ENCODE measurements around the gene GPD2. TPM values are rescaled to one million over a fixed set of nuclear protein-coding genes. Genes with fewer than 3 reads are reported as not detected.
"Not testable (repeated sequence)": the region's sequence is repeated elsewhere in the genome, so short reads cannot be mapped to it uniquely, and the experiment has no call there.

GPD2 gene
- total RNA-seq, 1 donor from 2014 or later: 19.1 TPM

DNA sequence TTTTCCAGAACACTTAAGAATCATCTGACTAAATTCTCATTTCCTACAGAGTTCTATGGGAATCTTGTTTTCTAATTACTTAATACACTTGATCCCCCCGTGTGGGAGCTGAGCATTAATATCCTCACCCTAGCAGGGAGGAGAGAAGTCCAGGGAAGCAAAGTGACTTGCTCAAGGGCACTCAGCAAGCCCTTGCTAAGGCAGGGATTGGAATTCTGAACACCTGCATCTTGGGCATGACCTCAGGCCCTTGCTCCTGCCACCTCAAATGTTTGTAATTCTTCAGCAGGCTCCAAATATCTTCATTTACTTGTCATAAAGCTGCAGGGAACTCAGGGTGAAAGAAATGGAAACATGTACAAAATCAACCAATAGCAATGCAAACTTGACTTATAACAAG lies 162.4 kb downstream of the GPD2 start:
- Histone ChIP-seq H3K36me3 (ENCODE audit: control insufficient read depth, insufficient read depth, low read length) (no peaks in the 10 kb centered on the region), H3K4me3 (ENCODE audit: low read depth, low read length) (no peak overlapping the region), H3K27me3 (ENCODE audit: control insufficient read depth, insufficient read depth, low read length) (no peaks in the 10 kb centered on the region)
- no peak for DNase-seq (ENCODE audit: low read depth)
- no peak for TF ChIP-seq CTCF (IDR thresholded peaks at IDR 0.05; ENCODE audit: insufficient read depth, low read length, poor library complexity, severe bottlenecking)

- Histone ChIP-seq H3K4me3 (ENCODE audit: low read depth, low read length) (no peak overlapping the region), H3K36me3 (ENCODE audit: control insufficient read depth, insufficient read depth, low read length) (no peaks in the 10 kb centered on the region), H3K27me3 (ENCODE audit: control insufficient read depth, insufficient read depth, low read length) (no peaks in the 10 kb centered on the region)
- TF ChIP-seq CTCF (IDR thresholded peaks at IDR 0.05; ENCODE audit: insufficient read depth, low read length, poor library complexity, severe bottlenecking): no peak
- DNase-seq (ENCODE audit: low read depth): no peak
Observed at GRCh38 chr2:156600196-156600595, 164.0 kb downstream of the GPD2 start.

- Histone ChIP-seq H3K27me3 (ENCODE audit: control insufficient read depth, insufficient read depth, low read length) (no peaks in the 10 kb centered on the region), H3K4me3 (ENCODE audit: low read depth, low read length) (no peak overlapping the region), H3K36me3 (ENCODE audit: control insufficient read depth, insufficient read depth, low read length) (no peaks in the 10 kb centered on the region)
- DNase-seq (ENCODE audit: low read depth): no peak
- no peak for TF ChIP-seq CTCF (IDR thresholded peaks at IDR 0.05; ENCODE audit: insufficient read depth, low read length, poor library complexity, severe bottlenecking)
Observed at GRCh38 chr2:156601855-156602551, 165.8 kb downstream of the GPD2 start.

DNA sequence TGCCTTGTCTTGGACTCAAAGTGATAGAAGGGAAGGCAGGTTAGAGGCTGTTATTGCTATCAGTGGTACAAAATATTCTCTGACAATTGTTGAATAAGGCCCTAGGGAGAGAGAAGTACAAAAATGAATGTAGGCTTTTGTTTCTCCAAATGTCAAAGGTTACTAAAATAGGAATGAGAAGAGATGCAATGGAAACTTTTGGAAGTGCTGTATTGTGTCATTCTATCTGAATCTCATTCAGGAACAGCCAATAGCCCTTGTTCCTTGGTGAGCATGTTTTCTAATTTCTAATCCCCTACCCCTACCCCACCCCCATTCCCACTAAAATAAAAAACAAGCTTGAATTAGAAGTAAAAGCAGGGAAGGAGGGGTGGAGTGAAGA lies 166.4 kb downstream of the GPD2 start:
- Histone ChIP-seq H3K36me3 (ENCODE audit: control insufficient read depth, insufficient read depth, low read length) (no peaks in the 10 kb centered on the region), H3K4me3 (ENCODE audit: low read depth, low read length) (no peak overlapping the region), H3K27me3 (ENCODE audit: control insufficient read depth, insufficient read depth, low read length) (no peaks in the 10 kb centered on the region)
- no peak for TF ChIP-seq CTCF (IDR thresholded peaks at IDR 0.05; ENCODE audit: insufficient read depth, low read length, poor library complexity, severe bottlenecking)
- DNase-seq (ENCODE audit: low read depth): no peak

DNA sequence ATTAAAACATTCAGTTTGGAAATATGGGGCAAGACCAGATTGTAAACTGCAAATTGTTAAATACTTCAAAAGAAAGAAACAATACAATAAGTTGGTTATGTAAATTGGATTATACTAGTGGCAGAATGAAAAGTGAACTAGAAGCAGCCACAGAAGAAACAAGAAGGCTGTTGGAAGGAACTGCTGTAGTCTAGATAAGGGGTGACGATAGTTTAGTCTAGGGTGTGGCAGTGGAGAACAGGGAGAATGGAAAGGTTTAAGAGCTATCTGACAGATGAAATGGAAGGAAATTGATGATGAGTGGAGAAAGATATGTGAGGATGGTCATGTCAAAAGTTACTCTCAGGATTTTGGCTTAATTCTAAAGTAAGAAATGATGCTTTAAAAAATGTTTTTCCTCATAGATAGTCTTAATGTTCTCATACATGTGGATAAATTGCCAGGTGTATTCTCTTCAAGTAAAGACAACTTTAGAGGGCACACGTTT lies 179.7 kb downstream of the GPD2 start:
- no peaks in the 10 kb centered on the region for H3K27me3 ChIP-seq (ENCODE audit: control insufficient read depth, insufficient read depth, low read length)
- no peak for TF ChIP-seq CTCF (IDR thresholded peaks at IDR 0.05; ENCODE audit: insufficient read depth, low read length, poor library complexity, severe bottlenecking)
- no peaks in the 10 kb centered on the region for H3K36me3 ChIP-seq (ENCODE audit: control insufficient read depth, insufficient read depth, low read length)
- no peak overlapping the region for H3K4me3 ChIP-seq (ENCODE audit: low read depth, low read length)
- DNase-seq (ENCODE audit: low read depth): no peak

- H3K4me3 ChIP-seq (ENCODE audit: low read depth, low read length); H3K36me3 ChIP-seq (ENCODE audit: control insufficient read depth, insufficient read depth, low read length); DNase-seq (ENCODE audit: low read depth); H3K27me3 ChIP-seq (ENCODE audit: control insufficient read depth, insufficient read depth, low read length): not testable (repeated sequence)
Observed at GRCh38 chr2:156618071-156618470, 181.9 kb downstream of the GPD2 start.

All from kidney epithelial cell (primary cell).